GM18505 (cell line): ENCODE data around the gene TBX5.

Experiments used
- ATAC-seq: cut with Tn5 transposase; IDR thresholded peaks from one replicate; pipeline ENCODE4 v1.9.1; 2021; ENCODE audit not compliant: unreplicated experiment
- POLR2A ChIP-seq: IDR thresholded peaks from 4 replicates; pipeline ENCODE4 v1.6.1; 2011; ENCODE audit warnings: borderline replicate concordance; ENCODE audit not compliant: insufficient read depth, insufficient read length; ENCODE audit errors: extremely low read depth

TBX5 gene

GRCh38 chr12:114440270-114441038 is 34.5 kb upstream of the TBX5 start:
- no peak for TF ChIP-seq POLR2A
- ATAC-seq = no peak

GRCh38 chr12:114439817-114440216 is 33.9 kb upstream of the TBX5 start:
- ATAC-seq = no peak
- TF ChIP-seq POLR2A = no peak

GRCh38 chr12:114439261-114439683 is 33.3 kb upstream of the TBX5 start:
- no peak for TF ChIP-seq POLR2A
- no peak for ATAC-seq

- TF ChIP-seq POLR2A = no peak
- no peak for ATAC-seq
Measured at GRCh38 chr12:114438635-114439256, 32.8 kb upstream of the TBX5 start.

GRCh38 chr12:114434341-114434740 is 28.4 kb upstream of the TBX5 start:
- no peak for ATAC-seq
- TF ChIP-seq POLR2A = no peak

- no peak for ATAC-seq
- TF ChIP-seq POLR2A = no peak
Measured at GRCh38 chr12:114431902-114432301, 26.0 kb upstream of the TBX5 start.

- TF ChIP-seq POLR2A = no peak
- no peak for ATAC-seq
Measured at GRCh38 chr12:114430306-114430705, 24.4 kb upstream of the TBX5 start.

- no peak for TF ChIP-seq POLR2A
- no peak for ATAC-seq
Measured at GRCh38 chr12:114425031-114425626, 19.2 kb upstream of the TBX5 start.

- no peak for ATAC-seq
- no peak for TF ChIP-seq POLR2A
Measured at GRCh38 chr12:114420944-114421335, 15.0 kb upstream of the TBX5 start.

- no peak for ATAC-seq
- TF ChIP-seq POLR2A = no peak
Measured at GRCh38 chr12:114420182-114420943, 14.4 kb upstream of the TBX5 start.

GRCh38 chr12:114416028-114416427 is 10.1 kb upstream of the TBX5 start:
- ATAC-seq = no peak
- no peak for TF ChIP-seq POLR2A

- no peak for ATAC-seq
- TF ChIP-seq POLR2A = no peak
Measured at GRCh38 chr12:114415525-114415868, 9.6 kb upstream of the TBX5 start.

GRCh38 chr12:114414866-114415524 is 9.1 kb upstream of the TBX5 start:
- no peak for ATAC-seq
- TF ChIP-seq POLR2A = no peak
